Measurements from ENCODE around the gene MYCBP.

DNA sequence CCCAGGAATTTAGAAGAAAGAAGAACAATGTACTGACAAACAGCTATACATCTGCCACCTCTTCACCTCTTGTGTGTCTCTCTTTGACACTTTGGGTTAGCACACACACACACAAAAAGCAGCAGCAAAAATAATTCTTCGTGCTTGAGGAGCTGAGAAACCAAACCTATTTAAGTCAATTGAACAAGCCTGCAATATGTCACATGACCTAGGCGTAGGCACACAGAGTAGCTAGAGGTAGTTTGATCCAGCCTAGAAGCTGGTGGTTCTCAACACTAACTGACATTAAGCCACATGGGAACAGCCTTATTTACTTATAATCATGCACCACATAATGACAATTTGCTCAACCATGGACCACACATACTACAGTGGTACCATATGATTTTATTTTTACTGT, 45.8 kb downstream of the MYCBP start:
- TF ChIP-seq, protein P1, sequence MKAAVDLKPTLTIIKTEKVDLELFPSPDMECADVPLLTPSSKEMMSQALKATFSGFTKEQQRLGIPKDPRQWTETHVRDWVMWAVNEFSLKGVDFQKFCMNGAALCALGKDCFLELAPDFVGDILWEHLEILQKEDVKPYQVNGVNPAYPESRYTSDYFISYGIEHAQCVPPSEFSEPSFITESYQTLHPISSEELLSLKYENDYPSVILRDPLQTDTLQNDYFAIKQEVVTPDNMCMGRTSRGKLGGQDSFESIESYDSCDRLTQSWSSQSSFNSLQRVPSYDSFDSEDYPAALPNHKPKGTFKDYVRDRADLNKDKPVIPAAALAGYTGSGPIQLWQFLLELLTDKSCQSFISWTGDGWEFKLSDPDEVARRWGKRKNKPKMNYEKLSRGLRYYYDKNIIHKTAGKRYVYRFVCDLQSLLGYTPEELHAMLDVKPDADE (CRISPR knock-in tag; IDR thresholded peaks at IDR 0.05), result no peak
- TF ChIP-seq SMC3 (IDR thresholded peaks at IDR 0.05; ENCODE audit: low read length), result no peak

Measured in HepG2 (cell line).